GM21576 (cell line): ENCODE measurements around the gene DAD1.
"Not testable (repeated sequence)": the region's sequence is repeated elsewhere in the genome, so short reads cannot be mapped to it uniquely, and the experiment has no call there.

Source experiments
- ATAC-seq: cut with Tn5 transposase; IDR thresholded peaks from one replicate; pipeline ENCODE4 v1.9.1; 2021; ENCODE audit warnings: mild to moderate bottlenecking, moderate library complexity; ENCODE audit not compliant: unreplicated experiment

The DAD1 gene

DNA sequence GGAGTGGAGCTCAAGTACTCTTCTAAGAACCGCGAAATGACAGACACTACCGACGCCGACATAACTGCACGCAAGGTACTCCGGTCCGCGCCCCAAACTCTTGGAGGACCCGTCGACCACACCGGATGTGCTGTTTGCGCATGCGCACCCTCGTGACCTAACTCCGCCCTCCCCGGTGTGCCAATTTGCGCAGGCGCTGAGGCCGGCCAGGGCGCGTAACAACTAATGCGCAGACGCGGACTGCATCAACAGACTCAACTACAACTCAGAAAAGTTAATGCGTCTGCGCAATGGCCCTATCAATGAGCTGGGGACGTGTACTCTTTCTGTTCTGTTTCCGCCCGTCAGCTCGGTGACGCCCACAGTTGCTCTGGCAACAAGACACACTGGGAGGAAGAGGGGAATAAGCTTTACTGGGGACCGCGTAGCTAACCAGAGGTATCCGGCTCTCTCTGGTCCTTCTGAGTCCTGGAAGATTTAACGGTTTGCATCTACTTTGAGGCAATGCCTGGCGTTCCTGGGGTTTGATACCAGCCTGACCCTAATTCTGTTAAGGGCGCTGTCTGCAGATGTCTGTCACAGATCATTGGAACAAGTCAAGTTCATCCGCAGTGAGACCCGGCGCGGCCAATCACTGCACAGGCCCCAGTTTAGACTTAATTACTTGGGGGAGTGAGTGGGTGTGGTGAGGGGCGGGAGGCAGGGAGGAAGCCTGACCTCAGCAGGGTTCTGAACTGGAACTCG, at the start of gene DAD1:
Gene DAD1, minus strand, starts transcription at position 129 of the 744 bp plus-strand sequence. Its CDS starts 67 bp downstream, at position 62.
- ATAC-seq, result peak; percentile 92

DNA sequence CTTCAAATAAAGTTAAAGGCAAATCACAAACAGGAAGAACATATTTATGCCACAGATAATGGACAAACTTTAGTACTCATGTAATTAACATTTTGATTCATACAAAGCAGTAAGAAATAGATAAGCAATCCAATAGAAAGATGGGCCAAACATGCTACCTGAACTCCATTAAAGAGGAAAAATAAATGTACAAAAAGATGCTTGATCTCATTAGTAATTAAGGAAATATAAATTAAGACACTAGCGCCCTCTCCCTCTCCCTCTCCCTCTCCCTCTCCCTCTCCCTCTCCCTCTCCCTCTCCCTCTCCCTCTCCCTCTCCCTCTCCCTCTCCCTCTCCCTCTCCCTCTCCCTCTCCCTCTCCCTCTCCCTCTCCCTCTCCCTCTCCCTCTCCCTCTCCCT, 47.0 kb upstream of the DAD1 start:
- ATAC-seq, result not testable (repeated sequence)

DNA sequence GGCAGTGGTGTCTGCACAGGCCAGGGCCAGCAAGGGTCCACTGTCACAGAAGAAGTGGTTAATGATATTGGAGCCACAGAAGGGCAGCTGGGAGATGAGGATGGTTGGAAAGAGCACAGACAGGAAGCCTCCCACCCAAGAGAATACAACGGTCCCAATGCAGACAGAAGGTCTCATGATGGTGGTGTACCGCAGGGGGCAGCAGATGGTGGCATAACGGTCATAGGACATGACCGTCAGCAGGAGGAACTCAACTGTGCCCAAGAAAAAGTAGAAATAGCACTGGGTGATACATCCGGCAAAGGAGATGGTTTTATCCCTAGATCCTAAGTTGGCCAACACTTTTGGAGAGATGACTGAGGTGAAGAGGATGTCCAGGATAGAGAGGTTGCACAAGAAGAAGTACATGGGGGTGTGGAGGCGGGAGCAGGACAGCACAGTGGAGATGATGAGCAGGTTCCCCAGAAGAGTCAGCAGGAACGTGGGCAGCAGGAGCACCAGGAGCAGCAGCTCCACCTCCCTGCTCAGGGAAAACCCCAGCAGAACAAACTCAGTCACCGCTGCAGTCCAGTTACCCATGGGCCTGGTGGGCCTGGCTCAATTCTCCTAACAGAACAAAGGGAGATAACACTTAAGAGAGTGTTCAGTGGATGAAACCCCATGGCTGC, 45.3 kb upstream of the DAD1 start:
- no peak for ATAC-seq

DNA sequence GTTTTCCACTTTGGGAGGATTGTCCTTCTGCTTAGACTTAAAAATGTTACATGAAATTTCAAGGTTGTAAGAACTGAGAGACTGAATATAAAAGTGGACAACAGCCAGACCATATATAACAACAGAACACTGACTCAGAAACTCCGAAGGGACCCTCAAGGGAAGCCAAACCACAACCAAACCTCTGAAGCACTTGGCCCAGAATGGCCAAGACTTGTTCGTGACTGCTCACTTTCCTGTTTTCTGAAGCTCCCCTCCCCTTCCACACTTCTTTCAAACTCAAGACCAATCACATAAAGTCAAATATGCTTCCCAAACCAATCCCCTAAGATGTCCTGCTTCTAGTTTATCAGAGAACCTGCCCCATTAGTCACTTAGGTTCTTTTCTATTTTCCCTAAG, 41.5 kb upstream of the DAD1 start:
- no peak for ATAC-seq

DNA sequence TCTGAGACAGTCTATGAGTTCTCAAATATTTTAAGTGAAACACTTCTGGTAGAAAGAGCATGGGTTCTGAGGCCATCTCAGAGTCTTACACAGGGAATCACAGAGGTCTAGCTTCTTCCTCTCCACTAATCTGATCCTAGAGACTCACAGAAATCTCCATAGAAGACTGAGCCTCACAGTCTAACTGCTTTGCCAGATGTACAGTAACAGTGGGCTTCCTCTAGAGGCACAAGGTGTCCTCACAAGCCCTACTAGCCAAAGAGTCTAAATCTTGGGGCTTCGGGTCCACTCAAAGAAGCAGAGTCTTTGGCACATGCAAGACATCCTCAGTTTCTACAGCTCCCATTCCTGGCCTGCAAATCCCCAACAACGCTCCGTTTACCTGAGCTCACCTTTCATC, 41.0 kb upstream of the DAD1 start:
- ATAC-seq, result no peak

DNA sequence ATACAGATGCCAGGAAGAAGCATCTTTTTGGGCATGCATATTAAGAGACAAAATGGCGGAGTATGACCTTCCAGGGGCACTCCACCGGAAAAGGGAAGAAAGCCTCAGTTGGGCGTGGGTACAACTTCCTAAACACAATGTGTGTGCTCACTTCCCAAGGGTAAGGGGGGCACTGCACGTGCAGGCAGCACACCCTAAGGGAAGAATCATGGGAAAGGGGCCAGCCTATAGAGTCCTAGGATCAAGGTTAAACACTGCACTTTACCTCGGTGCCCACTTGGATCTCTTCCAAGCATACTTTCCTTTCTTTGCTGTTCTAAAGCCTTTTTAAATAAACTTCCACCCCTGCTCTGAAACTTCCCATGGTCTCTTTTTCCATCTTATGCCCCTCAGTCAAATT, 40.3 kb upstream of the DAD1 start:
- ATAC-seq, result no peak

DNA sequence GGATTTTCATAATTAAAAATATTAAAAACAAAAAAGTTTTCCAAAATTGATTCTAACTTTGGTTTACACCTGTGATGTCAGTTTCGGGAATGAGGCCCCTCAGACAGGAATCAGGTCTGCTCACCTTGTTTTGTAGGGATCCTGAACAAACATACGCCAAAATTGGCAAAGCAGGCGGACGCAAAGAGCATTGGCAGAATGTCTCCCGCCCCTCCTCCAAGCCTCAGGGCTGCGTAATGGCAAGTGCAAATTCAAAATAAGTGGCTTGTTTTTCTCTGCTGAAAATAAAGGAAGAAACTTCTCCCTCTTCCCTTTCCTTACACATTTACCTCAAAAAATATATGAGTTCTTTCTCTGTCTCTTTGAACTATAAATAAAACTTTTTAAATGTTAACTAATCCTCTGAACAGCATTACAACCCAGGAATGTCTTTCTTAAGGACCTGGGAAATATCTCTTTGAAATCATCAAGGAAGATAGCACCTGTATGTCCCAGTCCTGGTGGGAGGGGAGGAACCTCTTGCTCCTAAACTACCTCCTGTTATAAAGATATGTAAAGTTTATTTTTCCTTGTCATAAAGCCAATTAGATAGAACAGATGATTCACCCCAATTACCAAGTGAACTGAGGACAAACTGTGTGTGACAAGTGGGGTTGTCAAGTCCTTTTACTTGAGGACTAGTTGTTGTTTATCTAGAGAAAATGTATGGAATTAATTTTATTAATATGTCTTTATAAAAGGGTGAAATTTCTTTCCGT, 38.7 kb upstream of the DAD1 start:
- ATAC-seq, result no peak

DNA sequence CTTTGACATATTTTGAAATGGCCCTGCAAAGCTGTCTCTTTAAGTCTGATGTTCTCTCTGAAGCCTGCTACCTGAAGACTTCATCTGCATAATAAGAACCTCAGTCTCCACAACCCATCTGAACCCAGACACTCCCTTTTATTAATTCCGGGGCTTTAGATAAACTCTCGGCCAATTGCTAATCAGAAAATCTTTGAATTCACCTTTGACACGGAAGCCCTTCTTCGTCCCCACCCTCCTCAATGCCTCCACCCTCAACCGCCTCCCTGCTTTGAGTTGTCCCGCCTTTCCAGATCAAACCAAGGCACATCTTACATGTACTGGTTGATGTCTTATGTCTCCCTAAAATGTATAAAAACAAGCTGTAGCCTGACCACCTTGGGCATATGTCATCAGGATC, 37.6 kb upstream of the DAD1 start:
- ATAC-seq, result no peak

DNA sequence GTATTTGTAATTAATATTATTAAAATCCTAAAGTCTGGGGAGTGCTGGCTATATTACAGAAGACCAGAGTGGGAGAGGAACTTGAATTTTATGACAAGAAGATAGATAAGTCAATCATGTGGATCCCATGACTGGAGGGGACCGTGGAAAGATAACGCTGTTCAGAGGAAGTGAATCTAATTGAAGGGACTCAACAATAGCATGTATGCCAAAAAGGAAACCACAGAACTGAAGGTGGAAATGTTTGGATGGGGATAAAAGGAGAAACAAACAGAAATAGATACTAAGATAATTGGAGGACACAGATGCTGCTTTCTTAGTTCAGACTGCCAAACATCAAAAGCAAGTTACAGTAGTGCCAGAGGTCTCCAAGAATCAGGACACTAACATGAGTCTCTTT, 34.0 kb upstream of the DAD1 start:
- no peak for ATAC-seq

DNA sequence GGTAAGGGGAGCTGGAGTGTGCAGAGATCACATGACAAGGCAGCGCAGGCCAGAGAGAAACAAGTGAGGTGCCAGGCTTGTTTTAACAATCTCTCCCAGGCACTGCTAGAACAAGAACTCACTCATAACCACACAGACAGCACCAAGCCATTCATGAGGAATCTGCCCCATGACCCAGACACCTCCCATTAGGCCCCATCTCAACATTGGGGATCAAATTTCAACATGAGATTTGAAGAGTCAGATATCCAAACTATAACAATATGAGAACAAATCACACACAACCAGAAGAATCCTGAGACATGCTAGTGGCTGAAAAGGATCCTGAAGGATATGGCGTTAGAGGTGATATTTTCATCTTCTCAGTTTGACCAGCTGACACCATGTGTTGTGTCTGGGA, 33.2 kb upstream of the DAD1 start:
- ATAC-seq, result no peak

DNA sequence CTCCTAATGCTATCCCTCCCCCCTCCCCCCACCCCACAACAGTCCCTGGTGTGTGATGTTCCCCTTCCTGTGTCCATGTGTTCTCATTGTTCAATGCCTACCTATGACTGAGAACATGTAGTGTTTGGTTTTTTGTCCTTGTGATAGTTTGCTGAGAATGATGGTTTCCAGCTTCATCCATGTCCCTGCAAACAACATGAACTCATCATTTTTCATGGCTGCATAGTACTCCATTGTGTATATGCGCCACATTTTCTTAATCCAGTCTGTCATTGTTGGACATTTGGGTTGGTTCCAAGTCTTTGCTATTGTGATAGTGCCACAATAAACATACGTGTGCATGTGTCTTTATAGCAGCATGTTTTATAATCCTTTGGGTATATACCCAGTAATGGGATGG, 26.7 kb upstream of the DAD1 start:
- not testable (repeated sequence) for ATAC-seq

DNA sequence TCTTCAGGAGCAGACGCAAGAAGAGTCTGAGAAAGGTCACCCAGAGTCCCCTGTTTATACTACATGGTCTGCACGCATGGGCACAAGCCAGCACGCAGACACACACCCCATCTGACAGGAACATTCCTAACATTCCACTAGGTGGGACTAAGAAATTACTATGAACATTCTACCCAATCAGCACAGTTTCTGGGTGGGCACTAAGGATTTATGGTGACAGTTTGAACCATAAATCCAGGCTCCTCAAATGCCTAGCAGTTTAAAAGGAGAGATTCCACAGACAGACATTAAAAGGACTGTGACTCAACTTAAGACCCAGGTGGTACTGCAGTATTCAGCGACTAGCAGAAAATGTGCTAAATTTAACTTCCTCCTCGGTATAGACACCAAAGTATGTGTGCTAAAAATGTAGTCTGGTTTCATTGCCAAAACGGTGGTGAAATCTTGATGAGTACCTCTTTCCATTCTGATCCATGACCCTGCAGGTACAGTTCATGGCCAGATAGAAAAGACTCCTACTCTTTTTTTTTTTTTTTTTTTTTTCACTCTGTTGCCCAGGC, 25.3 kb upstream of the DAD1 start:
- ATAC-seq, result no peak

DNA sequence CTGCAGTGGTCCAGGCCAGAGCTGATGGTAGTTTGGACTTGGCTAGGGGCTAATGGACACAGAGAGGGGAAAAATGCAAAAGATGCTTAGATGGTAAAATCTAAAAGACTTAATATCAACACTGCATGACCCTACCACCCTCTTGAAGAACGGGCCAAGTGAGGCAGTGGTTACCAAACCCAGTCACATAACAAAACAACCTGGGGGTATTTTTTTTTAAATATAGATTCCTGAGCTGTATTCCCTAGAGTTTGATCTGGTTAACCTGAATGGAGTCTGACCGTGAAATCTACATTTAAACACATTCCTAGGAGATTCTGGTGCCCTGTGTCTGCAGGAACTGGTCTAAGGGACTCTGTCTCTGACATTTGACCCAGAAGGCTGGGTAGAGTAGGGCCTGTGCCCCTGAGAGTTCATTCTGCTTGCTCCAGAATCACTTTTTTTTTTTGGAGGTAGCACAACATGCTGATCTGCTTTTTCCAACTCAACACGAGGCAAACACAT, 24.8 kb upstream of the DAD1 start:
- no peak for ATAC-seq

DNA sequence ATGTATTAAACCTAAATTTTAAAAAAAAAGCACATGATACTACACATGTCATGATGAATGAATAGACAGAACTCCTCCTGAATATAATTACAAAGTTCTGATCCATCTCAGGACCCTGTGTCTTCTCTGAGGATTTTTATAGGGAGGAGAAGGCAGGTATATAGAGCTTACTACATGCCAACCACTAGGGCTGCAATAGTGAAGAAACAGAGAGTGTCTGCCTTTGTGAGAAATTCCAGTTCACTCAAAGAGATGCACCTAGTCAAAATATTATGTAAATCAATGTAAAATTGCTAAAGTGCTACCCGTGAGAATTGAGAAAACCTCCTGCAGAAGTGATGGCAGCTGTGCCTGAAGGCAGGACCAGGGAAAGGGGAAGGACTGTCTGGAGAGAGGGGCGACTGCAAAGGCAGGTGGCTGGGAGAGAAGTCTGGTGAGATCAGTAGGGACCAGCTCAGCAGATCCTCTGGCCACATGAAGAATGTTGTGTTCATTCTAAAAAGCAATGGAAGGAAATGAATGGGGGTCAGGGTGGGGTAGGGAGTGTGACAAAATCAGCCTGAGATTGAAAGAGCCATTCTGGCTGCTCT, 24.2 kb upstream of the DAD1 start:
- no peak for ATAC-seq

DNA sequence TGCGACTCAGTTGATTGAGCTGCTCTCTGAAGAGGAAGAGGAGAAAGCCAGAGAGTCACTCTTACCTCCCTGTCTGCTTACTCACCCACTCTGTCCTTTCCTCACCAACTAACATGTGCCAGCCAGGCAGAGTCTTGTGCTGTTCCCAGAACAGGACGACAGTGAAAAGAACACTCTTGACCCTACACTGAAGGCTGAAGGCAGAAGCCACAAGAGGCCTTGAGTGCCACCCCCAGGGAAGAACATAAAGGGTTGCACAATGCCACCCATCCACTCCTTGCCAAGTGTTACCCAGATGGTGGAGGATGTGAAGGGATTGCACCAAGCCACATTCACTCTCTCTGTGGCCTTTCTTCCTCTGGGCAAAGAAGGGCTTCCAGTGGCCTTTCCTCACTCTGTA, 21.9 kb upstream of the DAD1 start:
- ATAC-seq, result no peak

DNA sequence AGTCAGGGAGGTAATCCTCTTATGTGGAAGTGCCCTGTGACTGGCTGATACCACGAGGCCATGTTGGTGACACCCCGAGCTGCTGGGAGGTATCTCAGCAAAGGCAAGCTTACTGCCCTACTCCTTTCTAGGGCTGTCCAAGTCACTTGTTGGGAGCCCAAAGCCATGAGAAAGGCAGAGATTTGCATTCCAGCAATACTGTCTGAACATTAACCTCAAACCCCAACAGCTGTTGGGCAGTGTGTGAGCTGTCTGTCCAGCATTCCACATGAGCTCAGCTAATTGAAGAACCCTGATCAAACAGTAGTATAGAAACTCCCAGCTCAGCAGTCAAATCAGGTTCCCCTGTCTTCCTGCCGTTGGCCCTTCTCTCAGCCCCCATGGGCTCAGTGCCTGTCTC, 18.3 kb upstream of the DAD1 start:
- no peak for ATAC-seq

DNA sequence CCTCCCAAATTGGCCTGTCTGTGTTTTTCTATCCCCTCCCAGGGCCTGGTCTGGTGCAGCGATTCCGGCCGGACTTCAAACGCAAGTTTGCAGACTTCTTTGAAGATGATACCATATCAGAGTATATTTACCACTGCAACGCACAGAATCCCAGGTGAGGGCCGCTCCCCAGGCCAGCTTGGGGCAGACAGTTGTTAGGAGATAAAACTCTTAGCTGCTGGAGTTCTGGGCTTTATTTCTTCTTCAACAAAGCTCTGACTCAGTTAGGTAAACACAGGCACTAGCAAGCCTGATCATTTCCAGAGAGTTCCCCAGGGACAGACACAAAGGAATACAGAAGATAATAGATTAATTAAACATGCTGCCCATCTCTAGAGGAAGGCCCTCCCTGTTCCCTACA, 17.4 kb upstream of the DAD1 start:
- no peak for ATAC-seq

DNA sequence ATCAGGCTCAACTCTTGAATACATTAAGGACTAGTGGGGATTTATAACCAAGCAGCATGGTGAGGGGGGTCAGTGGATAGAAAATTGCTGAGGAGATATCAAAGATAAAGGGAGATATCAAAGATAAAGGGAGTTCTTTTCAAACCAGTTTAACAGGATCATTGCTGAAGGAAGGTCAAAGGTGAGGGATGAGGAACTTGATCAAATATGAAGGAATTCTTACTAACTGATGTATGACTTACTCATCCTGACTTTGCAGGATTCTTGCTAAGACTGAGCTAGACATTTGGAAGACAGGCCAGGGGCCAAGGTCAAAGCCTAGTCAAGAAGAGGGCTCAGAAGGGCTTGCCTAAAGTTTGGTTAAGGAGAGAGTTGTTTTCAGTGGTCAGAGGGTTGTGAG, 13.8 kb upstream of the DAD1 start:
- no peak for ATAC-seq

DNA sequence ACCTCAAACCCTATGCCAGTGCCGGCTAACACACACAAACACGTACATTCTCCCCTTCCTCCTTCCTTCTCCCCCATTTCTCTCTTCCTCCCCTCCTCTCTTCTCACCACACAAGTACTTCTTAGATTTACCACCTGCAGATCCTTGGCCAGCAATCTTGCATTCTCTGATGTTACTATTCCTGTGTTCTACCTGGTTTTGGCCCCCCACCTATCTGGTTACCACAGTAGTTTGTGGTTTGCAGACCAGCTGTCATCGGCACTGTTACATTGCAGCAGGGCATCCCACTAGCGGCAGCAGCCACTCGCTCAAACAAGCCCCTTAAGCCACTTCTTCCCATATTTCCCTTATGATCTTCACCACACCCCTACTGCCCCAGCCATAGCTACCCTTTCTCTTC, 13.0 kb upstream of the DAD1 start:
- ATAC-seq, result no peak

DNA sequence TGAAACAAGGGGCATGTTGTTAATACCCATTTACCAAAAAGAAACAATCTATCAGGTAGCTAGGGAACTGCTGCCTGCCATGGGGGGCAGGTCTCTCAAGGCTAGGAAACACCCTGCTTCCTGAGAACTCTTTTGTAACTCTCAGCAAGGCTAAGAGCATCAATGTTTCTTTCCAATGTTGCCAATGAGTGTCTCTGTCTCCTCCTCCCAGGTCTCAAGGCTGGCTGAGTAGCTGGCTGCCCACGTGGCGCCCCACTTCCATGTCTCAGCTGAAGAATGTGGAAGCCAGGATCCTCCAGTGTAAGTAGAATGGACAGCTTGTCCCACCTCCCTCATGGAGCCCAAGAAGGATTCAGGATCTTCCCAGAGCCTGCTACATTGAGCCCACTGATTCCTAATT, 12.4 kb upstream of the DAD1 start:
- ATAC-seq, result no peak

DNA sequence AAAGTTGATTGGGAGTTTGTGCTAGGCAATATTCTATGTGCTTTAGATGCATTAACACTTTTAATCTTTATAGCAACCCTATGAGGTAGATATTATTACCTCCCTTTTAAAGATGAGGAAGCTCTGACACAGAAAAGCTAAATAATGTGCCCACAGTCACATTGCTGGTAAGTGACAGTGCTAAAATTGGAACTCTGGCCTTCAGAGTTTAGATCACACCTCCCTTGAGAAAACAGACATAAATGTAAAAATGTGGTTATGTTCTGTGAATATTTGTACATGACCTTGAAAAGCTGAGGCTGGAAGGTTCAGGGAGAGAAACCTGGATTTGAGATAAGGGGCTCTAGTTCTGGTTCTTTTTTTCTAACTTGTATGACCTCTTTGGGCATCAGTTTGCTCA, 11.0 kb upstream of the DAD1 start:
- no peak for ATAC-seq
